GM12874 (cell line): Measurements from ENCODE around the gene SESN2.

Experiments used
- CTCF ChIP-seq: IDR thresholded peaks from 2 replicates; pipeline ENCODE4 v1.5.1; 2011; ENCODE audit warnings: low read depth, mild to moderate bottlenecking, control low read depth, low read length, moderate library complexity; ENCODE audit not compliant: insufficient read depth

The SESN2 gene

GRCh38 chr1:28235755-28236655 lies 23.3 kb upstream of the SESN2 start, which contains the start of gene ATP5IF1:
Gene ATP5IF1 (plus strand): TSS chr1:28236124. CDS start chr1:28236184, 60 bp downstream.
- no peak for TF ChIP-seq CTCF

- no peak for TF ChIP-seq CTCF
Observed at GRCh38 chr1:28236656-28237322, 22.5 kb upstream of the SESN2 start.

- TF ChIP-seq CTCF: no peak
Observed at GRCh38 chr1:28239004-28239403, 20.3 kb upstream of the SESN2 start.

GRCh38 chr1:28240024-28240423 lies 19.3 kb upstream of the SESN2 start:
- TF ChIP-seq CTCF: no peak

- no peak for TF ChIP-seq CTCF
Observed at GRCh38 chr1:28241638-28242241, 17.6 kb upstream of the SESN2 start.

- TF ChIP-seq CTCF: no peak
Observed at GRCh38 chr1:28243685-28244311, 15.5 kb upstream of the SESN2 start.
